Measurements from ENCODE around the gene ACOT7.

The ACOT7 gene

DNA sequence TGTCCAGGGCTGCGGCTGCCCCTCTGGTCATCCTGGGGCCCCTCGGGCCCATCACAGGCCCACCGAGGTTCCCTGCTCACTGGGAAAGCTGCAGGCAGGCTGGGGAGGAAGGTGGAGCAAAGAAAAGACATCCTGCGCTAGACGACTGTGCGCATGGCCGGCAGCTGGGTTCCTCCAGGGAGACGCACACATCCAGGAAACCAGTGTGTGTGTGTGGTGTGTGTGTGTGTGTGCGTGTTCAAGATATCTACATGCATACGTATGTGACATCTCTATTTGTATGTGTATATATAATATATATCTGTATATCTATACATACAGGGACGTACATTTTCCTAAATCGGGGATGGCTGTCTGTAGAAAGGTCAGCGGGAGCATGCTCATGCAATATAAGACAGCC is 63.7 kb downstream of the ACOT7 start:
- peaks cover 8 to 15% of the 10 kb centered on the region in 2 donors for H3K4me1 ChIP-seq (ENCODE audit: control insufficient read depth in 2 of 2, insufficient read depth in 2 of 2, low read length in 2 of 2)
- no peak overlapping the region for H3K4me3 ChIP-seq (ENCODE audit: low read length in 2 of 2)
- H3K27me3 ChIP-seq (ENCODE audit: control insufficient read depth in 2 of 2, insufficient read depth in 2 of 2, low read length in 2 of 2): no peaks in the 10 kb centered on the region
- peak overlapping the region in 1 of 2 donors; percentile 17 for H3K27ac ChIP-seq (ENCODE audit: low read depth in 2 of 2, low read length in 2 of 2)
- peaks cover 7 to 12% of the 10 kb centered on the region in 2 donors for H3K36me3 ChIP-seq (ENCODE audit: control insufficient read depth in 2 of 2, insufficient read depth in 2 of 2, low read length in 2 of 2)
- H3K9me3 ChIP-seq (ENCODE audit: control insufficient read depth in 2 of 2, low read length in 2 of 2): no peaks in the 10 kb centered on the region
- no peak overlapping the region for H3K9ac ChIP-seq (ENCODE audit: low read depth in 1 of 2, low read length in 2 of 2)

DNA sequence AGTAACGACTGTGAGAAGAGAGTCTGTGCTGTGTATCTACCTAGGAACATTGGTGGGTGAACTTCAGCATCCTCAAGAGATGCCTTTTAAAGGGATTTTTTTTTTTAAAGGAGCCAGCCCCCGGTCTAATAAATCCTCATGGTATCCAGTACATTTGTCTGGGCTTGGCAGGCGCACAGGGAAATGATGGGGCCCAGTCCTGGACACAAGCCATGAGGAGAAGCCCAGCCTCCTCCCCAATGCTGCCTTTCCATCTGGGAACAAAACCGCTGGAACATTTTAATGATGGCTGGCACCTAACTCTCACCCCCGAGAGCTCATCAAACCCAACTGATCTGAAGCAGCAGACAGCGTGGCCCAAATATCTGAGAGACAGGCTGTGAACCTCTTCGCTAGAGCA is 64.2 kb downstream of the ACOT7 start:
- Histone ChIP-seq H3K27ac (ENCODE audit: low read depth in 2 of 2, low read length in 2 of 2) (no peak overlapping the region), H3K4me1 (ENCODE audit: control insufficient read depth in 2 of 2, insufficient read depth in 2 of 2, low read length in 2 of 2) (peaks cover 8 to 15% of the 10 kb centered on the region in 2 donors), H3K9me3 (ENCODE audit: control insufficient read depth in 2 of 2, low read length in 2 of 2) (no peaks in the 10 kb centered on the region), H3K9ac (ENCODE audit: low read depth in 1 of 2, low read length in 2 of 2) (no peak overlapping the region), H3K4me3 (ENCODE audit: low read length in 2 of 2) (no peak overlapping the region), H3K36me3 (ENCODE audit: control insufficient read depth in 2 of 2, insufficient read depth in 2 of 2, low read length in 2 of 2) (peaks cover 7 to 12% of the 10 kb centered on the region in 2 donors), H3K27me3 (ENCODE audit: control insufficient read depth in 2 of 2, insufficient read depth in 2 of 2, low read length in 2 of 2) (no peaks in the 10 kb centered on the region)

DNA sequence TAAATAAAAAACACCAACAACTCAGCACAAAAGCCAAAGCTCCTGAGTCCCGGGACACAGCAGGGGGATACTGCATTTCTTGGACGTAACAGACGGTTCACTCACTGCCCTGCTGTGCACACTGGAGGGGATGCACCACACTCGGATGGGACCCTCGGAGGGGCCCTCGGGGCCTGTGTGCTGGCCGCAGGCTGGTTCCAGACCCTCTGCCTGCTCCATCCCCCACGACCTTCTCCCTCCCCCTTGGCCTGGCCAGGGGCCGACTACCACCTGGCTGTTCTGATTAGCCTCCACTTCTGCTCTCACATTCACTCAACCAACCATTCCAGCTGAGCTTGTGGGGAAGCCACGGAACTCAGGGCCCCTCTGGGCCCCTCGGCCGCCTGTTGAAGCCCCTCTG is 64.9 kb downstream of the ACOT7 start:
- peaks cover 8 to 15% of the 10 kb centered on the region in 2 donors for H3K4me1 ChIP-seq (ENCODE audit: control insufficient read depth in 2 of 2, insufficient read depth in 2 of 2, low read length in 2 of 2)
- H3K36me3 ChIP-seq (ENCODE audit: control insufficient read depth in 2 of 2, insufficient read depth in 2 of 2, low read length in 2 of 2): peaks cover 8 to 12% of the 10 kb centered on the region in 2 donors
- H3K27me3 ChIP-seq (ENCODE audit: control insufficient read depth in 2 of 2, insufficient read depth in 2 of 2, low read length in 2 of 2): no peaks in the 10 kb centered on the region
- H3K4me3 ChIP-seq (ENCODE audit: low read length in 2 of 2): no peak overlapping the region
- no peaks in the 10 kb centered on the region for H3K9me3 ChIP-seq (ENCODE audit: control insufficient read depth in 2 of 2, low read length in 2 of 2)
- no peak overlapping the region for H3K27ac ChIP-seq (ENCODE audit: low read depth in 2 of 2, low read length in 2 of 2)
- no peak overlapping the region for H3K9ac ChIP-seq (ENCODE audit: low read depth in 1 of 2, low read length in 2 of 2)

DNA sequence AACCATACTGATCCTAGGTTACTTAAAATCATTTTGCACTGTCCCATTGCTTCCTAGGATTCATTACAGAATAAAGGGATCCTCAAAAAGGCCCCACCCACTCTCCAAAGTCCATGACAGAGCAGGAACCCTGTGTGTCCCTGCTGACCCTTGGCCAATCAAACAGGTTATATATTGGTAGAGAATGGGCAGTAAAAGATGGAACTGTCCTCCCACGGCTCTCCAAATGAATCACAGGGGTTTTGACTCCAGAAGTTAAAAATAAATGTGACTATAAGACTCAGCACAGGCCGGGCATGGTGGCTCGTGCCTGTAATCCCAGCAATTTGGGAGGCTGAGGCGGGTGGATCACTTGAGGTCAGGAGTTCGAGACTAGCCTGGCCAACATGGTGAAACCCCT is 65.5 kb downstream of the ACOT7 start:
- Histone ChIP-seq H3K4me1 (ENCODE audit: control insufficient read depth in 2 of 2, insufficient read depth in 2 of 2, low read length in 2 of 2) (peaks cover 8 to 15% of the 10 kb centered on the region in 2 donors), H3K36me3 (ENCODE audit: control insufficient read depth in 2 of 2, insufficient read depth in 2 of 2, low read length in 2 of 2) (peaks cover 9% of the 10 kb centered on the region in 2 donors), H3K27ac (ENCODE audit: low read depth in 2 of 2, low read length in 2 of 2) (no peak overlapping the region), H3K4me3 (ENCODE audit: low read length in 2 of 2) (no peak overlapping the region), H3K9ac (ENCODE audit: low read depth in 1 of 2, low read length in 2 of 2) (no peak overlapping the region), H3K9me3 (ENCODE audit: control insufficient read depth in 2 of 2, low read length in 2 of 2) (no peaks in the 10 kb centered on the region), H3K27me3 (ENCODE audit: control insufficient read depth in 2 of 2, insufficient read depth in 2 of 2, low read length in 2 of 2) (no peaks in the 10 kb centered on the region)

DNA sequence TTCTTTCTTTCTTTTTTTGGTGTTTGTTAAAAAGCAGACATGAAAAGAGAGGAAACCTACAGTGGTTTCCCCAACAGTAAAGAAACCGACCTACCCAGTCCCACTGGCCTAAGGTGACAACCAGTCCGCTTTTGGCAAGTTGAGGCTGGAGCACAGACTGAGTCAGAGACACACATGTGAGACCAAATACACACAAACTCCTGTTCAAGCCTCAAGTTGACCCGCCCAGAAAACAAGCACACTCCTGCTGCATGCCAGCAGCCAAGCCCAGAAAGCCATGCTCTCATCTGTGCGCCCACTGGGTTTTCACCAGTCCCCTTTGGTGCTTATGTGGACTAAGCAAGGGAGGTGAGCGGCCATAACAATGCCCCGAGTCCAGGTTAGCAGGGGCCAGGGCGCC is 68.1 kb downstream of the ACOT7 start:
- H3K9ac ChIP-seq (ENCODE audit: low read depth in 1 of 2, low read length in 2 of 2): no peak overlapping the region
- no peaks in the 10 kb centered on the region for H3K9me3 ChIP-seq (ENCODE audit: control insufficient read depth in 2 of 2, low read length in 2 of 2)
- peaks cover 4 to 14% of the 10 kb centered on the region in 2 donors for H3K4me1 ChIP-seq (ENCODE audit: control insufficient read depth in 2 of 2, insufficient read depth in 2 of 2, low read length in 2 of 2)
- no peaks in the 10 kb centered on the region for H3K27me3 ChIP-seq (ENCODE audit: control insufficient read depth in 2 of 2, insufficient read depth in 2 of 2, low read length in 2 of 2)
- H3K27ac ChIP-seq (ENCODE audit: low read depth in 2 of 2, low read length in 2 of 2): peak overlapping the region in 1 of 2 donors; percentile 58
- H3K36me3 ChIP-seq (ENCODE audit: control insufficient read depth in 2 of 2, insufficient read depth in 2 of 2, low read length in 2 of 2): peaks cover 8 to 10% of the 10 kb centered on the region in 2 donors
- no peak overlapping the region for H3K4me3 ChIP-seq (ENCODE audit: low read length in 2 of 2)

DNA sequence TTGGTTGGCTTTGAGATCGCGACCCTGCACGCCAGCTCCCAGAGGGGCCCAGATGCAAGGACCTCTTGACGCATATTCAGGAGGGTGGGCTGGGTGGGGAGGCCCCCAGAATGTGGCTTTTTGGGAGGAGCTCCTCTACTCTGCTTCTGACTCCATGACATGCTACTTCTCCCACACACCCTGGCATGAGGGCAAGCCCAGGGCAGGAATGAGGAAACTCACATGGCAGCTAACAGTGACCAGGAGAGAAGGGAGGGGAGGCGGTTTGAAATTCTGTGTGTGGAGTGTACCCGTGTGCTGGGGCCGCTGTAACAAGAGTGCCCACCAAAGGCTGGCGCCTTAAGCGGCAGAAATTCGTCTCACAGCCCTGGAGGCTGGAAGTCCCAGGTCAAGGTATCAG is 71.4 kb downstream of the ACOT7 start:
- Histone ChIP-seq H3K9ac (ENCODE audit: low read depth in 1 of 2, low read length in 2 of 2) (no peak overlapping the region), H3K4me3 (ENCODE audit: low read length in 2 of 2) (no peak overlapping the region), H3K4me1 (ENCODE audit: control insufficient read depth in 2 of 2, insufficient read depth in 2 of 2, low read length in 2 of 2) (peaks cover 0 to 14% of the 10 kb centered on the region in 2 donors), H3K27ac (ENCODE audit: low read depth in 2 of 2, low read length in 2 of 2) (no peak overlapping the region), H3K36me3 (ENCODE audit: control insufficient read depth in 2 of 2, insufficient read depth in 2 of 2, low read length in 2 of 2) (peaks cover 11 to 12% of the 10 kb centered on the region in 2 donors), H3K27me3 (ENCODE audit: control insufficient read depth in 2 of 2, insufficient read depth in 2 of 2, low read length in 2 of 2) (no peaks in the 10 kb centered on the region), H3K9me3 (ENCODE audit: control insufficient read depth in 2 of 2, low read length in 2 of 2) (no peaks in the 10 kb centered on the region)

DNA sequence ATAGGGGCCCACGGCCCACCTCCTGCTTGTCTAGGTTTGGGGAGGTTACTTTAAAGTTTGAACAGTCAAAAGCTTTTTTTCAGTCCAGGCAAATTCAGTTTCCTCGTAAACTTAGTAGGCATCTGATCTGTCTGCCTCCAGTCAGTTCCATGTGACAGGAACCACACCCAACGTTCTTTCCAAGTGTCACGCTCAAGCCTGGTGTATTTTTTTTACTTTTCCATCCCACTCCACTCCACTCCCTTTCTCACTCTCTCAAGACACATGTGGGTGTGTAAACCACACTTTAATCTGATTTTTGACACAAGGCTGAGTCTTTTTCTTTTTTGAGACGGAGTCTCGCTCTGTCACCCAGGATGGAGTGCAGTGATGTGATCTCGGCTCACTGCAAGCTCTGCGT is 72.4 kb downstream of the ACOT7 start:
- no peak overlapping the region for H3K9ac ChIP-seq (ENCODE audit: low read depth in 1 of 2, low read length in 2 of 2)
- H3K36me3 ChIP-seq (ENCODE audit: control insufficient read depth in 2 of 2, insufficient read depth in 2 of 2, low read length in 2 of 2): peaks cover 16 to 17% of the 10 kb centered on the region in 2 donors
- no peaks in the 10 kb centered on the region for H3K27me3 ChIP-seq (ENCODE audit: control insufficient read depth in 2 of 2, insufficient read depth in 2 of 2, low read length in 2 of 2)
- H3K27ac ChIP-seq (ENCODE audit: low read depth in 2 of 2, low read length in 2 of 2): peak overlapping the region in 1 of 2 donors; percentile 46
- no peak overlapping the region for H3K4me3 ChIP-seq (ENCODE audit: low read length in 2 of 2)
- peaks cover 0 to 14% of the 10 kb centered on the region in 2 donors for H3K4me1 ChIP-seq (ENCODE audit: control insufficient read depth in 2 of 2, insufficient read depth in 2 of 2, low read length in 2 of 2)
- H3K9me3 ChIP-seq (ENCODE audit: control insufficient read depth in 2 of 2, low read length in 2 of 2): no peaks in the 10 kb centered on the region

DNA sequence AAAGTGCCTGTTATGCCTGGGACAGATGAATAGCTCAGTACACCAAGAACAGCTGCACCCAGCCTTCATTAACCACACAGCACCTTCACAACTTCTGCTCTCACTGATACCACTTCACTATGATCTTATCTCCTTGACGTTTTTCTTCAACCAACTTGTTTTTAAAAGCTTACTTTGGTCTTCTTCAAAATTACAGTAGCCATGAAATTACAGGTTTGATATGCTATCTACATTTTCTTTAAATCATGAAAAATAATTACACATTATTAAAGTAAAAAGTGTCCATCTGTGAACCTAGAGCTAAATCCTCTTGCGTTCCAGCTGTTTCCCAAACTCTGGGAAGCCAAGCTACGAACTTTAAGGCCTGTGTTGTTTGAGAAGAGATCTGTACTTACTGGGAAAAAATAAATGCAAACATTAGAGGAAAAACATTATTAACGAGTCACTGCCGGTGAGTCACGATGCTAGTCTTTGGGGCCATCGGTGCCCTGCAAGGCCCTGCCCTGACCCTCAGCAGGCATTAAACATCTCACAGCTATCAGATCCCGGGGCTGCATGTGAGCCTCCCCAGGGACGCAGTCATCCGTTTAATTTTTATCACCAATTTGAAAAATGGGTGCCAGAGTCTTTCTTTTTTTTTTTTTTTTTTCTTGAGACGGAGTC is 76.3 kb downstream of the ACOT7 start:
- peaks cover 0 to 10% of the 10 kb centered on the region in 2 donors for H3K4me1 ChIP-seq (ENCODE audit: control insufficient read depth in 2 of 2, insufficient read depth in 2 of 2, low read length in 2 of 2)
- H3K9me3 ChIP-seq (ENCODE audit: control insufficient read depth in 2 of 2, low read length in 2 of 2): no peaks in the 10 kb centered on the region
- no peak overlapping the region for H3K27ac ChIP-seq (ENCODE audit: low read depth in 2 of 2, low read length in 2 of 2)
- peaks cover 10 to 13% of the 10 kb centered on the region in 2 donors for H3K36me3 ChIP-seq (ENCODE audit: control insufficient read depth in 2 of 2, insufficient read depth in 2 of 2, low read length in 2 of 2)
- no peak overlapping the region for H3K4me3 ChIP-seq (ENCODE audit: low read length in 2 of 2)
- no peaks in the 10 kb centered on the region for H3K27me3 ChIP-seq (ENCODE audit: control insufficient read depth in 2 of 2, insufficient read depth in 2 of 2, low read length in 2 of 2)
- no peak overlapping the region for H3K9ac ChIP-seq (ENCODE audit: low read depth in 1 of 2, low read length in 2 of 2)

DNA sequence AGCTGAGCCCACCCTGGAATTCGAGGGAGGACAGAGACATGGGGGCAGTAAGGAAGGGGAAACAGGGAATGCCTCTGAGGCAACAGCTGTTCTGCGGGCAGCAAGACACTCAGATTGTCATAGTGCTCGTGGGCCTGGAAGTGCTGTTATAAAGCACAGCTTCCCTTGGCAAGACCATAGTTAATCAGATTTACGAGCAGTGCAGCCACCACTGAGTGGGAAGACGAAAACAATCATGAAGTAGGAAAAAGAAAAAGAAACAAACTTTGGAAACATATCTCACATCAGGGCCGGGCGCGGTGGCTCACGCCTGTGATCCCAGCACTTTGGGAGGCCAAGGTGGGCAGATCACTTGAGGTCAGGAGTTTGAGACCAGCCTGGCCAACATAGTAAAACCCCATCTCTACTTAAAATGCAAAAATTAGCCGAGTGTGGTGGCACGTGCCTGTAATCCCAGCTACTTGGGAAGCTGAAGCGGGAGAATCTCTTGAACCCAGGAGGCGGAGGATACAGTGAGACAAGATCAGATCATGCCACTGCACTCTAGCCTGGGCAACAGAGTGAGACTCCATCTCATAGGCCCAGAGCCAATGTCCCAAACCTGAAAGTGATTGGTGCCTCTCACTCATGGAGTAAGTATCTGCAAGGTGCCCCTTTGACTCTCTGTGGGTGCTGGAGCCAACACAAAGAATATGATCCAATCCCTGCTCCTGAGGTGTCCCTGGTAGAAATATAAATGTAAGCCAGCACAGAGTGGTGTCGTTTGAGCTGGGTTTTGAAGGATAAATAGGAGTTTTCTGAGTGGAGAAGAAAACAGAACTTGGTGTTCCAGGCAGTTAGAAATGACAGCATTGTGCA is 77.1 kb downstream of the ACOT7 start:
- no peaks in the 10 kb centered on the region for H3K27me3 ChIP-seq (ENCODE audit: control insufficient read depth in 2 of 2, insufficient read depth in 2 of 2, low read length in 2 of 2)
- H3K9ac ChIP-seq (ENCODE audit: low read depth in 1 of 2, low read length in 2 of 2): no peak overlapping the region
- peaks cover 0 to 7% of the 10 kb centered on the region in 2 donors for H3K4me1 ChIP-seq (ENCODE audit: control insufficient read depth in 2 of 2, insufficient read depth in 2 of 2, low read length in 2 of 2)
- peaks cover 12 to 13% of the 10 kb centered on the region in 2 donors for H3K36me3 ChIP-seq (ENCODE audit: control insufficient read depth in 2 of 2, insufficient read depth in 2 of 2, low read length in 2 of 2)
- H3K9me3 ChIP-seq (ENCODE audit: control insufficient read depth in 2 of 2, low read length in 2 of 2): no peaks in the 10 kb centered on the region
- H3K4me3 ChIP-seq (ENCODE audit: low read length in 2 of 2): no peak overlapping the region
- H3K27ac ChIP-seq (ENCODE audit: low read depth in 2 of 2, low read length in 2 of 2): no peak overlapping the region

DNA sequence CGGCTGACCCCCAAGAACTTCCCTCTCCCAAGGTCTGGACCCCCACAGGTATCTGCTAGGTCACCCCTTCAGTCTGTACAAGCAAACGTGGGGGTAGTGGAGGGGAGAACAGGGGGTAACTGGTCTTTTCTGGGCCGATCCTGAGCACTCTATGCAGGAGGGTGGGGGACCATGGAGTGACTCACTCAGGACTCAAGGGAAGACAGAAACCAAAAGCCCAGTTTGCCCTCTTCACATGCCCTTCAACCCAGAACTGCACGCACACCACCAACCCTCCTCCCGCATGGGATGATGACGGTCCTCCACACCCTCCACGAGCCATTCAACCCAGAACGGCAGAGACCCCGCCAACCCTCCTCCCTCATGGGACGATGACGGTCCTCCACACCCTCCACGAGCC is 79.1 kb downstream of the ACOT7 start:
- Histone ChIP-seq H3K36me3 (ENCODE audit: control insufficient read depth in 2 of 2, insufficient read depth in 2 of 2, low read length in 2 of 2) (peaks cover 10 to 11% of the 10 kb centered on the region in 2 donors), H3K27me3 (ENCODE audit: control insufficient read depth in 2 of 2, insufficient read depth in 2 of 2, low read length in 2 of 2) (no peaks in the 10 kb centered on the region), H3K27ac (ENCODE audit: low read depth in 2 of 2, low read length in 2 of 2) (no peak overlapping the region), H3K9ac (ENCODE audit: low read depth in 1 of 2, low read length in 2 of 2) (no peak overlapping the region), H3K4me3 (ENCODE audit: low read length in 2 of 2) (no peak overlapping the region), H3K4me1 (ENCODE audit: control insufficient read depth in 2 of 2, insufficient read depth in 2 of 2, low read length in 2 of 2) (no peaks in the 10 kb centered on the region), H3K9me3 (ENCODE audit: control insufficient read depth in 2 of 2, low read length in 2 of 2) (no peaks in the 10 kb centered on the region)

Data from mucosa of rectum (tissue), 2 donors.